Hepatocyte (in vitro differentiated cells): ENCODE measurements around the gene KLHL7. TPM values are rescaled to one million over a fixed set of nuclear protein-coding genes. Genes with fewer than 3 reads are reported as not detected.

Experiments
- DNase-seq: peaks from one replicate; pipeline ENCODE4 v3.0.0-alpha.2; 2016; ENCODE audit warnings: low spot score
- H2AFZ ChIP-seq: fragments of 200-600 bp; sonication (generic); 2 replicates; pipeline ENCODE4 v1.6.0; 2016; ENCODE audit warnings: antibody characterized with exemption, mild to moderate bottlenecking
- H3K27ac ChIP-seq: fragments of 200-600 bp; sonication (generic); 2 replicates; pipeline ENCODE4 v1.5.1; 2016; ENCODE audit warnings: mild to moderate bottlenecking
- H3K27me3 ChIP-seq: fragments of 200-600 bp; sonication (generic); 2 replicates; pipeline ENCODE4 v1.6.1; 2016
- H3K36me3 ChIP-seq: fragments of 200-600 bp; sonication (generic); replicated peaks from 2 replicates; pipeline ENCODE4 v1.5.1; 2016; ENCODE audit warnings: low read depth; ENCODE audit not compliant: insufficient read depth
- H3K4me1 ChIP-seq: fragments of 200-600 bp; sonication (generic); 2 replicates; pipeline ENCODE4 v1.5.1; 2016; ENCODE audit warnings: mild to moderate bottlenecking, moderate library complexity; ENCODE audit not compliant: insufficient read depth
- H3K4me2 ChIP-seq: fragments of 200-600 bp; sonication (generic); 2 replicates; pipeline ENCODE4 v1.6.0; 2016
- H3K4me3 ChIP-seq: fragments of 200-600 bp; sonication (generic); 2 replicates; pipeline ENCODE4 v1.5.1; 2016; ENCODE audit warnings: mild to moderate bottlenecking
- H3K79me2 ChIP-seq: fragments of 200-600 bp; sonication (generic); 2 replicates; pipeline ENCODE4 v1.6.0; 2017; ENCODE audit warnings: mild to moderate bottlenecking
- H3K9me2 ChIP-seq: fragments of 200-600 bp; sonication (generic); replicated peaks from 2 replicates; pipeline ENCODE4 v1.6.0; 2017; ENCODE audit warnings: mild to moderate bottlenecking; ENCODE audit not compliant: insufficient read depth
- H3K9me3 ChIP-seq: fragments of 200-600 bp; sonication (generic); 2 replicates; pipeline ENCODE4 v1.5.1; 2016; ENCODE audit warnings: low read depth, mild to moderate bottlenecking
- H4K20me1 ChIP-seq: fragments of 200-600 bp; sonication (generic); 2 replicates; pipeline ENCODE4 v1.6.0; 2016; ENCODE audit warnings: mild to moderate bottlenecking; ENCODE audit not compliant: insufficient read depth, poor library complexity, severe bottlenecking
- CTCF ChIP-seq: fragments of 200-600 bp; sonication (generic); IDR thresholded peaks from 2 replicates; pipeline ENCODE4 v1.5.1; 2016; ENCODE audit warnings: antibody characterized with exemption, mild to moderate bottlenecking; ENCODE audit not compliant: poor library complexity
- EZH2 ChIP-seq: fragments of 200-600 bp; sonication (generic); IDR thresholded peaks from 2 replicates; pipeline ENCODE4 v1.6.1; 2016; ENCODE audit warnings: antibody characterized with exemption, mild to moderate bottlenecking, borderline replicate concordance
- EZH2phosphoT487 ChIP-seq: fragments of 200-600 bp; sonication (generic); IDR thresholded peaks from one replicate; pipeline ENCODE4 v1.6.1; 2018; ENCODE audit warnings: antibody characterized with exemption, mild to moderate bottlenecking, low read depth, moderate library complexity; ENCODE audit not compliant: unreplicated experiment, severe bottlenecking
- WGBS: methylation state at CpG from one replicate; pipeline ENCODE4 v1.1.6; 2016; ENCODE audit warnings: low lambda C conversion rate; ENCODE audit errors: missing lambda C conversion rate; 5-methylcytosine and 5-hydroxymethylcytosine counted together
- polyA plus RNA-seq: library from polyadenylated mRNA; unstranded; fragments of >200 nt; fragmentation: Nextera tagmentation; extraction: Ambion mirVana; gene quantifications from 2 replicates; pipeline ENCODE4 v1.2.1, GENCODE V29; 2016
- total RNA-seq: library from RNA; depleted of rRNA; stranded (reverse); fragments of >200 nt; gene quantifications from 2 replicates; pipeline ENCODE4 v1.2.3, GENCODE V29; 2014

KLHL7 gene
- total and polyA plus RNA-seq, 2 experiments from 2014 or later: 30.7 to 39.4 TPM

- no peak overlapping the region for H3K4me2 ChIP-seq
- 6% methylated on average over 3 of the region's 3 CpGs for WGBS
Observed at GRCh38 chr7:23076772-23077171, 28.8 kb upstream of the KLHL7 start.

GRCh38 chr7:23093111-23093510, 12.5 kb upstream of the KLHL7 start:
- WGBS: 65% methylated on average over 4 of the region's 4 CpGs
- Histone ChIP-seq H2AFZ (no peak overlapping the region), H3K79me2 (no peaks in the 10 kb centered on the region), H3K27ac (no peak overlapping the region), H3K9me2 (no peaks in the 10 kb centered on the region), H4K20me1 (no peaks in the 10 kb centered on the region), H3K27me3 (peaks cover 10% of the 10 kb centered on the region), H3K4me3 (no peak overlapping the region), H3K4me2 (no peak overlapping the region), H3K4me1 (no peaks in the 10 kb centered on the region), H3K36me3 (no peaks in the 10 kb centered on the region), H3K9me3 (no peaks in the 10 kb centered on the region)
- TF ChIP-seq CTCF (no peak), EZH2phosphoT487 (no peak), EZH2 (no peak)
- no peak for DNase-seq

More at GRCh38 chr7:23076772-23077171, 28.8 kb upstream of the KLHL7 start:
- H3K4me1 ChIP-seq: peaks cover 21% of the 10 kb centered on the region
- H2AFZ ChIP-seq: no peak overlapping the region
- H3K79me2 ChIP-seq: no peaks in the 10 kb centered on the region
- DNase-seq: no peak
- no peaks in the 10 kb centered on the region for H3K9me2 ChIP-seq
- no peaks in the 10 kb centered on the region for H3K9me3 ChIP-seq
- H4K20me1 ChIP-seq: no peaks in the 10 kb centered on the region
- no peak overlapping the region for H3K27ac ChIP-seq
- peaks cover 8% of the 10 kb centered on the region for H3K27me3 ChIP-seq
- no peaks in the 10 kb centered on the region for H3K36me3 ChIP-seq
- TF ChIP-seq EZH2phosphoT487 (no peak), EZH2 (no peak), CTCF (no peak)
- no peak overlapping the region for H3K4me3 ChIP-seq

- TF ChIP-seq CTCF (no peak), EZH2phosphoT487 (no peak), EZH2 (no peak)
- Histone ChIP-seq H3K4me3 (no peak overlapping the region), H3K27ac (no peak overlapping the region), H3K27me3 (peaks cover 10% of the 10 kb centered on the region), H3K9me3 (no peaks in the 10 kb centered on the region), H3K4me2 (no peak overlapping the region), H3K9me2 (no peaks in the 10 kb centered on the region), H3K79me2 (no peaks in the 10 kb centered on the region), H4K20me1 (no peaks in the 10 kb centered on the region), H3K36me3 (no peaks in the 10 kb centered on the region), H3K4me1 (no peaks in the 10 kb centered on the region), H2AFZ (no peak overlapping the region)
- DNase-seq: no peak
- 85% methylated on average over 1 of the region's 1 CpG for WGBS
Observed at GRCh38 chr7:23093546-23093945, 12.0 kb upstream of the KLHL7 start.
